Articular chondrocyte of knee joint (primary cell): ENCODE data around the gene GATA1. TPM values are rescaled to one million over a fixed set of nuclear protein-coding genes. Genes with fewer than 3 reads are reported as not detected.

Source experiments
- small RNA-seq: library from RNA; depleted of rRNA; stranded (forward); fragments of <200 nt; gene quantifications from one replicate; pipeline ENCODE3, GENCODE V24; 2012
- total RNA-seq: library from RNA; depleted of rRNA; stranded (reverse); fragments of >200 nt; gene quantifications from 2 replicates; pipeline ENCODE4 v1.2.3, GENCODE V29; 2012

The GATA1 gene
- total RNA-seq = not detected in 2 replicates

DNA sequence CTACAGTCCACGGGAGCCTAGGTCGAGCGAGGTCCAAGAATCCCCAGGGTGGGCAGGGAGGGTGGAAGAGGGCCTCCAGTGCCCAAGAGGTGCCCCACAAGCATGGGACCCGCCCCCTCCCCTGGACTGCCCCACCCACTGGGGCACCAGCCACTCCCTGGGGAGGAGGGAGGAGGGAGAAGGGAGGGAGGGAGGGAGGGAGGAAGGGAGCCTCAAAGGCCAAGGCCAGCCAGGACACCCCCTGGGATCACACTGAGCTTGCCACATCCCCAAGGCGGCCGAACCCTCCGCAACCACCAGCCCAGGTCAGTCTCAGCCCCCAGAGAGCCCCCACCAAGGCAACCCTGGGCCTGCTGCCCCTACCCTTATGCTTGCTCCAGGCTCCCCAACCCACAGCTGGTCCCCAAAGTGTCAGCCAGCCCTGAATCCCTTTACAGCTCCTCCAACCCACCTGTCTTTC, at the start of gene GATA1:
Gene GATA1, plus strand, starts transcription at position 250 of the 460 bp plus-strand sequence. CDS start 4,520 bp downstream, outside the sequence.

DNA sequence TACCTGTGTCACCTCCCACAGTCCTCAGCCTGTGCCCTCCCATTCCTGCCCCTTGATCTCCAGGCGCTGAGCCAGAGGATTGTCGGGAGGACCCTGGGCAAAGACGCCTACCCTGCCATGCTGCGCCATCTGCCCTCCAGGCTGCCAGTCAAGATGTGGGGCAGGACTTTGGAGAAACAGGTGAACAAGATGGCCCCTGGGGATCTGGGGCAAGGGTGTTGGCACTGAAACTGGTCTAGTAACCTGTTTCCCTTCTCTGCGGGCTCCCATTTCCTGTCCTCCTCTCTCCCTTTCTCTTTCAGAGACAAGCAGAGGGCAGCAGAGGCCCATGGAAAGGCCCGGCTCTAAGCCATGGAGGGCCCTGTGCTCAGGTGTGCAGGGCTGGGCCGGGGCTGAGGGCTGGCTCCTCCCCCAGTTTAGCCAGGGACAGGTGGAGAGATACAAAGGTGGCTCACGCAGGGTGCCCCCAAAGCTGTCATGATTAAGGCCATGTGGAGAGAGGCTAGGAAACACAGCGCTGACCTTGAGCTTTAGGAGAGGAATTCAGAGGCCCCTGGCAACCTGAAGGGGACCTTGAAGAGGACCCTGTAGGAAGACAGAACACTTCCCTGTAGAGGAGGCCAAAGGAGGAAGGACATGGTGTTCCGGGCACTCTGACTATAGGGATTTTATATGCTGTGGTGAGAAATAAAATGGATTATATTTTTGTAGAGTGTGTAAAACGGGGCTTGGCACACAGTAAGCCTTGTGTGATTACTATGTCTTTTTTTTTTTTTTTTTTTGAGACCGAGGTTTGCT, 24.5 kb upstream of the GATA1 start, which contains the start of gene GLOD5:
Gene GLOD5, plus strand, starts transcription at position 74 of the 798 bp plus-strand sequence. Its CDS starts 44 bp downstream, at position 118.

DNA sequence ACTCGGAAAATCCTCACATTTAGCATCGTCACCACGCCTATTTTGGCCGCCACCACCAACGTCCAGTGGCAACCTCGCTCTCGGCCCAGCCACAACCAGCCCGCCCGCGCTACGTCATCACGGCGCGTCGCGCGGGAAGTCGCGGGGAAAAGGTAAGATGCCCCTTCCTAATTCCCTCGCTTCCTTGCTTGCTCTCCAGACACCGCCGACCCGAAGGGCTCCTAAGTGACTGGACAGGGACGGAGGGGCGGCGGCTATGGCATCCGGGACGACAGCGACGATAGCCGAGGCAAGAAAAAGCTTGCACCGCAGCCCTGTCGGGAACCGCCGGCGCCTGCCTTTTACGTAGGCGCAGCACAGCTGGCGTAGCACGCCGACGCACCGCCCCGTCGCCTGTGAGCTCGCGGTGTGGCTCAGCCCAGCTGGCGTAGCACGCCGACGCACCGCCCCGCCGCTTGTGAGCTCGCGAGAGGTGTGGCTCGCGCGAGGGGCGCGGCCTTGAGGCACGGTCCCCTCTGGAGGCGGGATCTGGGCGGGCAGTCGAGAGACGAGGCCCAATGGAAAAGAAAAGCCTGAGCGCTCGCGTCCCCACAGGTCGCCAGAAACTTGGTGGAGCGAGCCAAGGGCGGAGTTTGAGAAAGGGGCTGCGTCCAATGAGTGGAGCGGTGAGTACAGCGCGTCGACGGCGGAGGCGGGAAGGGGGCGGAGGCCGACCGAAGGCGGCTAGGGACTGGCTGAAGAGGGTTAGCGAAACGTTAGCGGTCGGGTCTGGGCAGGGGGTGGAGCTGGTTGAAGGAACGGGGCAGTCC, 15.1 kb downstream of the GATA1 start, which contains the start of gene HDAC6:
Gene HDAC6, plus strand, starts transcription at position 788 of the 809 bp plus-strand sequence. CDS start 626 bp downstream, outside the sequence.

DNA sequence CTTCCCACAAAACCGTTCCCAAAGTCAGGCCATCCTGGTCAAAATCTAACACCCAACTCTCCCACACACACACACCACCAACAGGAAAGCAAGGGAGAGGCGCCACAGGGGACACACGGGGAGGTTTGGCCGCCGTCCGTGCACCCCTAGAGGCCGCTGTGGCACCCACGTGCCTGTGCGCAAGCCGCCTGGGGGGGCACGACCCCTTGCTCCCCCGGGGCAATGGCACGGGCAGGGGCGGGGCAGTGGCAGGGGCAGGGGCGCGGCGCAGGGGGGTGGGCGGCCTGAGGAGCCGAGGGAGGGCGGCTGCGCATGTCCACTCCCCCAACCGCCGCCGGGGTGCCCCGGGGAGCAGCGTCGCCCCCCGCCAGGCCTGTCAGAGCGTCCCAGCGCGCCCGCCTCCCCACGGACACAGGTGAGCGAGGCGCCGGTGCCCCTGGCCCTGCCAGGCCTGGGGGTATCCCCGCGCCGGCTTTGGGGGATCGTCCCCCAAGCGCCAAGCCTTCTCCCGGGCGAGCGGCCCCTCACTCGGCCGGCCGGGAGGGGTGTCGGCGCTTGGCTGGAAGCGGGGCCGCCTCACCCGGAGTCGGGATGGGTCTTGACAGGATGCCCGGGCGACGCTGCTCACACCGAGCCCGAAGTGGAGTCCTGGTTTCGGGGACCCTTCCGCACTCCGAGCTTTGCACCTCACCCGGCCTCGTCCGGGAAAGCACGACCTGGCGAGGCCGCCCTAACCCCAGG, 39.9 kb downstream of the GATA1 start, which contains the start of gene ERAS:
Gene ERAS, plus strand, starts transcription at position 379 of the 741 bp plus-strand sequence. CDS start 2,611 bp downstream, outside the sequence.

DNA sequence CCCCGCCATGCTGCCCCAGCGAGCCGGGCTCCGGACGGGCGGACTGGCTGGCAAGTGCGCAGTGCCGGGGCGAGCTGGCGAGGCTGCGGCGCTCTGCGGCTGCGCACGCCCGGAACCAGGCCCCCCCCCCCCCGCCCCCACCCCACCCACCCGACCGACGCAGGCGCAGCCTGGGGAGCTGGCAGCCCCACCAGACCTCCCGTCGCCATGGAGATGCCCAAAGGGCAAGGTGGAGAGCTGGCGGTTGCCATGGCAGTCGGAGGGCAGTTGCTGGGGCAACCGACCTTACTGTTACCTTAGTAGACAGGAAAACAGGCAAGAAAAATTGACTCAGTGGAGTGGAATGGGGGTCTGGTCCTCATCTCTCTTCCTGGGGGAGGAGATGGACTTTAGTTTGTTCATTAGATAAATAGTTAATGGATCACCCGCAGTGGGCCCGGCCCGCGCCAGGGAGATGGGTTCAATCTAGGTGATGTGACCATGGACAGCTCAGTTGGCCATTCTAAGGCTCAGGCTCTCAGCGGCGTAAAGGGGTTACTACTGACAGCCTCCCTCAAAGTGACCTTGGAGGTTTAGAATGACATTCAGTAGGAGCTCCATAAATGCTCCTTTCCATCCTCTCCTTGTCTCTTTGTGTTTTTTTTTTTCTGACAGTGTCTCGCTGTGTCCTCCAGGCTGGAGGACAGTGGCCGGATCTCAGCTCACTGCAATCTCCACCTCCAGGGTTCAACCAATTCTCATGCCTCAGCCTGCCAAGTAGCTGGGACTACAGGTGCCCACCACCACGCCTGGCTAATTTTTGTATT, 49.3 kb downstream of the GATA1 start, which contains the start of gene PCSK1N:
Gene PCSK1N, minus strand, starts transcription at position 87 of the 806 bp plus-strand sequence. Its CDS starts 78 bp downstream, at position 9.

Small RNAs within 50 kb of the gene (small RNA-seq; reads per million reads assigned to genes)
- gene RNU6-29P = not detected

Other genes with a start within 250 kb of the GATA1 start
- gene TBC1D25, start 246.9 kb upstream of the GATA1 start, total RNA-seq = 7.2 and 7.8 TPM in 2 replicates
- 362 and 640 TPM in 2 replicates for gene RBM3, start 212.1 kb upstream of the GATA1 start, total RNA-seq
- 89.5 and 94.5 TPM in 2 replicates for gene WDR13, start 189.1 kb upstream of the GATA1 start, total RNA-seq
- 0.11 and 0.13 TPM in 2 replicates for gene WAS, start 102.8 kb upstream of the GATA1 start, total RNA-seq
- gene SUV39H1, start 89.9 kb upstream of the GATA1 start, total RNA-seq = 2.6 and 3.5 TPM in 2 replicates
- not detected in 2 replicates for gene GLOD5, start 24.8 kb upstream of the GATA1 start, total RNA-seq
- gene HDAC6, start 15.5 kb downstream of the GATA1 start, total RNA-seq = 24.8 and 27.5 TPM in 2 replicates
- not detected in 2 replicates for gene ERAS, start 39.9 kb downstream of the GATA1 start, total RNA-seq
- gene PCSK1N, start 49.0 kb downstream of the GATA1 start, total RNA-seq = 0.13 and 0.32 TPM in 2 replicates
- 11.9 and 13.6 TPM in 2 replicates for gene TIMM17B, start 111.2 kb downstream of the GATA1 start, total RNA-seq
- gene PQBP1, start 111.3 kb downstream of the GATA1 start, total RNA-seq = 28.2 and 30.1 TPM in 2 replicates
- gene SLC35A2, start 125.1 kb downstream of the GATA1 start, total RNA-seq = 15.5 and 17.4 TPM in 2 replicates
- 4.6 and 6.5 TPM in 2 replicates for gene PIM2, start 132.4 kb downstream of the GATA1 start, total RNA-seq
- gene OTUD5, start 171.0 kb downstream of the GATA1 start, total RNA-seq = 27.3 and 27.7 TPM in 2 replicates
- 0.39 and 0.43 TPM in 2 replicates for gene KCND1, start 185.3 kb downstream of the GATA1 start, total RNA-seq
- 10.8 and 11.7 TPM in 2 replicates for gene GRIPAP1, start 215.7 kb downstream of the GATA1 start, total RNA-seq